Panc1 (cell line): ENCODE measurements around the gene CACNA1C. TPM values are rescaled to one million over a fixed set of nuclear protein-coding genes. Genes with fewer than 3 reads are reported as not detected.

Experiments
- ATAC-seq: fragments of 200-7000 bp; cut with Tn5 transposase; 2 replicates; pipeline ENCODE4 v1.9.1; 2020; ENCODE audit warnings: mild to moderate bottlenecking, moderate library complexity
- BruUV-seq: library from RNA; stranded (reverse); fragments of 400-500 nt; replicated peaks from 2 replicates; lab custom pipeline; 2021; lab: Mats Ljungman, UMichigan
- CTCF ChIA-PET: fragments of 300-600 bp; sonication (Branson Sonifier 250); formaldehyde crosslinking; loops from one replicate; lab custom pipeline; 2022; ENCODE audit warnings: antibody characterized with exemption; lab: Charles Lee
- POLR2A ChIA-PET: fragments of 300-600 bp; sonication (Branson Sonifier 250); formaldehyde crosslinking; loops from one replicate; lab custom pipeline; 2022; ENCODE audit warnings: antibody characterized with exemption; lab: Charles Lee
- DNase-seq: peaks from one replicate; pipeline ENCODE4 v3.0.0-alpha.2; 2010; ENCODE audit warnings: low read depth, low spot score
- H3K27ac ChIP-seq: 2 replicates; pipeline ENCODE4 v1.5.1; 2011; ENCODE audit warnings: mild to moderate bottlenecking, low read length, inconsistent platforms
- H3K27me3 ChIP-seq: fragments of 200-500 bp; sonication (Bioruptor generic); 2 replicates; pipeline ENCODE4 v1.6.0; 2014; ENCODE audit warnings: low read length, inconsistent platforms; ENCODE audit not compliant: control insufficient read depth, insufficient read depth
- H3K36me3 ChIP-seq: fragments of 200-500 bp; sonication (Bioruptor generic); 2 replicates; pipeline ENCODE4 v1.5.1; 2014; ENCODE audit warnings: inconsistent platforms, mild to moderate bottlenecking, low read length, moderate library complexity; ENCODE audit not compliant: control insufficient read depth, insufficient read depth
- H3K4me1 ChIP-seq: 2 replicates; pipeline ENCODE4 v1.5.1; 2011; ENCODE audit warnings: inconsistent platforms, mild to moderate bottlenecking, low read length, moderate library complexity; ENCODE audit not compliant: control insufficient read depth, insufficient read depth
- H3K4me3 ChIP-seq, 2 experiments: 2 replicates each; pipeline ENCODE4 v1.5.1; 2011 to 2012; ENCODE audit warnings: low read depth in 2 of 2, low read length in 2 of 2, mild to moderate bottlenecking in 2 of 2, inconsistent platforms in 1 of 2, moderate library complexity in 1 of 2
- H3K9me3 ChIP-seq: fragments of 200-500 bp; sonication (Bioruptor generic); 2 replicates; pipeline ENCODE4 v1.5.1; 2014; ENCODE audit warnings: low read depth, mild to moderate bottlenecking, inconsistent platforms, low read length, moderate library complexity; ENCODE audit not compliant: control insufficient read depth, insufficient read depth
- POLR2AphosphoS5 ChIP-seq: IDR thresholded peaks from 2 replicates; pipeline ENCODE4 v1.6.1; 2012; ENCODE audit warnings: mild to moderate bottlenecking, low read depth, low read length, moderate library complexity
- REST ChIP-seq, 2 experiments: IDR thresholded peaks; 2 replicates each; pipeline ENCODE4 v1.6.1; 2011 to 2012; ENCODE audit warnings: low read depth in 2 of 2, control low read depth in 1 of 2, low read length in 1 of 2, mild to moderate bottlenecking in 1 of 2, moderate library complexity in 1 of 2; ENCODE audit not compliant: insufficient read depth in 1 of 2
- SIN3A ChIP-seq: IDR thresholded peaks from 2 replicates; pipeline ENCODE4 v1.6.1; 2012; ENCODE audit warnings: low read depth, mild to moderate bottlenecking, low read length, moderate library complexity, borderline replicate concordance; ENCODE audit not compliant: insufficient read depth
- TCF7L2 ChIP-seq: IDR thresholded peaks from 2 replicates; pipeline ENCODE4 v1.6.1; 2011; ENCODE audit warnings: mild to moderate bottlenecking, low read depth, low read length, inconsistent platforms
- in situ Hi-C: cut with HindIII; loops from 2 replicates; pipeline ENCODE4 v1.10.0; 2016; ENCODE audit warnings: low sequenced_read_pairs, low pct_unique_long_range_greater_than_20kb
- intact Hi-C: fragments of 100-400 bp; cut with micrococcal nuclease; formaldehyde crosslinking; loops from one replicate; pipeline ENCODE4 v1.10.0; 2022; ENCODE audit not compliant: unreplicated experiment
- total RNA-seq: library from RNA; stranded (reverse); gene quantifications from one replicate; pipeline ENCODE4 v1.2.1, GENCODE V29; 2021; ENCODE audit not compliant: unreplicated experiment
- TF ChIP-seq, protein P1 (sequence below): fragments of 450-650 bp; IDR thresholded peaks from 2 replicates; pipeline ENCODE4 v1.5.1; 2017; ENCODE audit warnings: mild to moderate bottlenecking

CACNA1C gene
- total RNA-seq, 1 experiment from 2014 or later = 0.03 TPM

GRCh38 chr12:2582631-2583030, 529.8 kb downstream of the CACNA1C start:
- ChIA-PET POLR2A (no interaction called here), CTCF (interaction anchor here (0.9 kb wide), 1 partner anchor 282 kb away, joined by 5 read pairs; no protein-coding TSS in a partner anchor)
- ATAC-seq (peak; percentile 27; the same call in 1 of the 2 replicates), DNase-seq (no peak)
- Histone ChIP-seq H3K27ac (no peak overlapping the region), H3K36me3 (no peaks in the 10 kb centered on the region), H3K4me3 (no peak overlapping the region), H3K9me3 (no peaks in the 10 kb centered on the region), H3K27me3 (peaks cover 5% of the 10 kb centered on the region), H3K4me1 (no peaks in the 10 kb centered on the region)
- BruUV-seq = no TSS peak
- in situ Hi-C loops (no loop called here), intact Hi-C loops (no loop called here)
- TF ChIP-seq REST (IDR thresholded peaks at IDR 0.05; ENCODE audit: insufficient read depth in 1 of 2, low read depth in 2 of 2, low read length in 1 of 2) (no peak), POLR2AphosphoS5 (no peak), TCF7L2 (no peak), SIN3A (no peak)
- TF ChIP-seq, protein P1, sequence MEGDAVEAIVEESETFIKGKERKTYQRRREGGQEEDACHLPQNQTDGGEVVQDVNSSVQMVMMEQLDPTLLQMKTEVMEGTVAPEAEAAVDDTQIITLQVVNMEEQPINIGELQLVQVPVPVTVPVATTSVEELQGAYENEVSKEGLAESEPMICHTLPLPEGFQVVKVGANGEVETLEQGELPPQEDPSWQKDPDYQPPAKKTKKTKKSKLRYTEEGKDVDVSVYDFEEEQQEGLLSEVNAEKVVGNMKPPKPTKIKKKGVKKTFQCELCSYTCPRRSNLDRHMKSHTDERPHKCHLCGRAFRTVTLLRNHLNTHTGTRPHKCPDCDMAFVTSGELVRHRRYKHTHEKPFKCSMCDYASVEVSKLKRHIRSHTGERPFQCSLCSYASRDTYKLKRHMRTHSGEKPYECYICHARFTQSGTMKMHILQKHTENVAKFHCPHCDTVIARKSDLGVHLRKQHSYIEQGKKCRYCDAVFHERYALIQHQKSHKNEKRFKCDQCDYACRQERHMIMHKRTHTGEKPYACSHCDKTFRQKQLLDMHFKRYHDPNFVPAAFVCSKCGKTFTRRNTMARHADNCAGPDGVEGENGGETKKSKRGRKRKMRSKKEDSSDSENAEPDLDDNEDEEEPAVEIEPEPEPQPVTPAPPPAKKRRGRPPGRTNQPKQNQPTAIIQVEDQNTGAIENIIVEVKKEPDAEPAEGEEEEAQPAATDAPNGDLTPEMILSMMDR = no peak

DNA sequence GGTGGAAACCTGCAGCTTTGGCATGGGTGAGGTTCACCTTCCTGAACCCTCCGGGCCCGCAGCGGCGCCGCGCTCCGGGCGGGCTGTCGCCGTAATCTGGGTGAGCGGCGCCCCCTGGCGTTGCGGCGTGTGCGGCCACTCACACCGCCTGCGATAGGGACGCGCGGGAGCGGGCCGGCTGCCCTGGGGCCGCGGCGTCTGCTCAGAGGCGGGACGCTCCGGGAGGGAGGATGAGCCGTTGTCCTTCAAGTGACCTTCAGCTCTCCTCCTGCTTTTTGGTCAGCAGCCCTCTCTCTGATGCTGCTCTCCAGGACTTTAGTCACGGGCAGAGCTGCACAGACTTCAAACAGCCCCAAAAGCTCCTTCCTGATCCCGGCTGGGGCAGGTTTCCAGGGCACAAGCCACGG, 530.3 kb downstream of the CACNA1C start:
- H3K27me3 ChIP-seq = peaks cover 5% of the 10 kb centered on the region
- no peaks in the 10 kb centered on the region for H3K4me1 ChIP-seq
- ATAC-seq = peak; percentile 95
- in situ Hi-C loops = no loop called here
- DNase-seq = no peak
- H3K27ac ChIP-seq = no peak overlapping the region
- H3K36me3 ChIP-seq = no peaks in the 10 kb centered on the region
- no peaks in the 10 kb centered on the region for H3K9me3 ChIP-seq
- CTCF ChIA-PET = interaction anchor here (0.7 to 0.9 kb wide), 3 partner anchors 65 to 311 kb away, joined by 3 to 5 read pairs (median 3); no protein-coding TSS in a partner anchor
- TF ChIP-seq, protein P1 = peak; percentile 91
- no peak for TF ChIP-seq SIN3A
- no peak for TF ChIP-seq REST (IDR thresholded peaks at IDR 0.05; ENCODE audit: insufficient read depth in 1 of 2, low read depth in 2 of 2, low read length in 1 of 2)
- POLR2A ChIA-PET = no interaction called here
- intact Hi-C loops = no loop called here
- H3K4me3 ChIP-seq = no peak overlapping the region
- no TSS peak for BruUV-seq
